ENCODE measurements around the gene RPS3.

DNA sequence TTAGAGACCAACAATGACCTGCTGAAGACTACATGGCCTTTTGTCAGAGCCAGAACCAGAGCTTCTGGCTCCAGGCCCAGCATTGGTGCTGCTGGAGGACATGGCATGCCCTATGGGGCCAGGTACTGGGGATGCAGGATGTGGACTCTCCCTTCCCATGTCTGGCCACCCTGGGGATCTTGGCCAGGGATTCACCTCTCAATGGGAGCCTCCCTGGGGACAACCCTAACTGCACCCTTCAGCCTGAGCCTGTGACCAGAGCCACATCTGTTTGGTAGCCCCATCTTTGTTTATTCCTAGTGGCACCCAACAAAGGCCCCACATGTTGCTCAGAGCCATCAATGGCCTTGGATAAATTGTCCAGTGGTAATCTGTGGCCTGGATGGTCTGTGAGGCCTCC lies 27.9 kb downstream of the RPS3 start:
- TF ChIP-seq POLR2A (IDR thresholded peaks at IDR 0.05): no peak
- TF ChIP-seq, protein P1, sequence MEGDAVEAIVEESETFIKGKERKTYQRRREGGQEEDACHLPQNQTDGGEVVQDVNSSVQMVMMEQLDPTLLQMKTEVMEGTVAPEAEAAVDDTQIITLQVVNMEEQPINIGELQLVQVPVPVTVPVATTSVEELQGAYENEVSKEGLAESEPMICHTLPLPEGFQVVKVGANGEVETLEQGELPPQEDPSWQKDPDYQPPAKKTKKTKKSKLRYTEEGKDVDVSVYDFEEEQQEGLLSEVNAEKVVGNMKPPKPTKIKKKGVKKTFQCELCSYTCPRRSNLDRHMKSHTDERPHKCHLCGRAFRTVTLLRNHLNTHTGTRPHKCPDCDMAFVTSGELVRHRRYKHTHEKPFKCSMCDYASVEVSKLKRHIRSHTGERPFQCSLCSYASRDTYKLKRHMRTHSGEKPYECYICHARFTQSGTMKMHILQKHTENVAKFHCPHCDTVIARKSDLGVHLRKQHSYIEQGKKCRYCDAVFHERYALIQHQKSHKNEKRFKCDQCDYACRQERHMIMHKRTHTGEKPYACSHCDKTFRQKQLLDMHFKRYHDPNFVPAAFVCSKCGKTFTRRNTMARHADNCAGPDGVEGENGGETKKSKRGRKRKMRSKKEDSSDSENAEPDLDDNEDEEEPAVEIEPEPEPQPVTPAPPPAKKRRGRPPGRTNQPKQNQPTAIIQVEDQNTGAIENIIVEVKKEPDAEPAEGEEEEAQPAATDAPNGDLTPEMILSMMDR (IDR thresholded peaks at IDR 0.05): no peak
